D341Med (cell line): ENCODE data around the gene CTSS.
A peak's percentile ranks its signal among the peaks of the same experiment; 100 is the strongest.

Source experiments
- DNase-seq: peaks from one replicate; pipeline ENCODE4 v3.0.0; 2012; ENCODE audit warnings: low spot score

CTSS gene

DNA sequence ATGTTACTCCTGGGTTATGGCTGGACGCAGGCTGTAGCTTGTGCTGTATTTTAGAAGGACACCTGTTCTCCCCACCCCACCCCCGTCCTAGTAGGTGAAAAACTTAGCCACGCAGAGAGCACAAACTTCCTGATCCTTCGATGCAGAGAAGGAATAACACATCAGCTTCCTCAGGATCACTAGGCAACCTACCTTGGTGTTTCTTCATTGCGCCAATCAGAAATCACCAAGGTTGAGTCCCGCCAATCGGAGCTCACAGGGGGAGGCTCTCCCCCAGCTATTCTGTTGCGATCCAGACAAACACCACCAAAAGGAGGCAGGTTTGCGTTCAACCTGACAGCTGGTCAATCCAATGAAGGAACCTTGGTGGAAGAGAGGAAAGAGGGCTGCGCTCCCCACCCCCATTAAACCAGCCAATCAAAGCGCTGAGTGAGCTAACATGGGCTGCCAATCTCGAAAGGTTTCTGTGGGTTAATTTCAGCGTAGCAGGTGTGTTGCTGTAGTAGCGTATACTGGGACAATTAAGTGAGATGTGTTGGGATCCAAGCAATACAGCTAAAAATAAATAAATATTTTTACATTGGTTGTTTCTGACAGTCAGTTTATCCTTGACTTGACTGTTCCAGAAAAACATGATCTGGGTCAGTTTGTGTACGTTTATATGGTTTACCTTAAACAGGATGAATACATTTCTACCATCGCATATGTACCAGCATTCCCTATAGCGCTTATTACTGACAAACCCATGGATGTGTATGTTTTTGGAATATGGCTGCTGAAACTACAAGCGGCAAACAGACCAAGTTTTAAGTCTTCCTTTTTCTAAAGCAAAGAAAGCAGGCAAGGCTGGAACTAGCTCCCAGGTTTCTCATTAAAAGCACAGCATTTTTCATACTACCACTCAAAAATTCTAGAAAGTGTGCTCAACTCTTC is 68.3 kb downstream of the CTSS start, which contains the start of gene GOLPH3L:
Gene GOLPH3L, minus strand, starts transcription at position 160 of the 933 bp plus-strand sequence. CDS start 2,316 bp downstream, outside the sequence.
- peak; percentile 94 for DNase-seq

DNA sequence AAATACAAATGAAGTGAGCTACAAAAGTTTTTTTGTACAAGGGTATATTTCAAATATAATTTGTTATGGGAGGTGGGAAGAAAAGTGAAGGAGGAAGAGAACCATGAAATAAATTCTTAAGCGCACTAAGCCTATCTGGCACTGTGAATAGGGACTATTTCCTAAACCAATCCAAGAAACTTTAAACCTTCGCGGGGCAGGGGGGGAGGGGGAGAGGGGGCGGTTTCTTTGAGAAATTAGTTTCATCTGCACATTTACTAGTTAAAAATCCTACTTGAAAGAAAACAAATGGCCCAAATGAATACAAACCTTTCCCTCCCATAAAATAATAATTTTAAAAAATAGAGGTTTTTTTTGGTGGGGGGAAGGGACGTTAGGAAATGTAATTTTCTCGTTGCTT is 69.0 kb downstream of the CTSS start:
- peak; percentile 45 for DNase-seq

DNA sequence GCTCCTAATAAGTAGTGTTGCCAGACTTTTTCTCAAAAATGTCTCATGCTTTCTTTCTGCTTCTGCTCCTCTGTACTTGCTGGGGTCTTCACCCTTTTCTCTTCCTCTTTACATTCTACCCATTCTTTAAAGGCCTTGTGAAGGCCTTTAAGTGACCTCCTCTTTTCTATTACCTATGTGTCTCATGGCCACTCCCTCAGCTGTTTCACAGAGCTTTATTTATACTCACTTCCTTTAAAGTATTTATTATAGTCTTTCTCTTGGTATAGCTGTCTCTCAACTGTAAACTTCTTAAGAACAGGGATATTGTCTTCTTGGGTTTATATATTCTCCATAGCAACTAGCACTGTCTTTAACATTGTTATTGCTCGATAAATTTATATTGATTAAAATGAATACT is 69.4 kb downstream of the CTSS start:
- DNase-seq = no peak

- DNase-seq = no peak
Measured at GRCh38 chr1:150695561-150695960, 70.0 kb downstream of the CTSS start.

DNA sequence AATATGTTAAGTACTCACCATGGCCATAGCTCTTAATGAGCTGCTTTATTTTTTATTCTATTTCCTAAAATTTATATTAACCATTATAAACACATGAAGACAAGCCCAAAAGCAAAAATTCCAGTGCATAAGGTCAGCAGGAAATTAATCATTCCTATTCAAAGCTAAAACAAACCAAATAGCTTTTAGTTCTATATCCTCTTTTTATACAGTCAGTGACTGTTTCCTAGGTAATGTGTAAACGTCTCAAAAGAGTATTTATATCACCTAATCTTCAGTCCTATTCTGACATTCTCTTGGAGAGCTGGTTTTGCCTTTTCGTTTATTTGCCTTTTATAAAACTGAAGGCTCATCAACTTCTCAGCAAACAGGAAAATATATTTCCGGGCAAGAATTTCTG is 72.9 kb downstream of the CTSS start:
- no peak for DNase-seq

GRCh38 chr1:150688763-150689162 is 76.8 kb downstream of the CTSS start:
- DNase-seq = no peak

- DNase-seq = no peak
Measured at GRCh38 chr1:150686275-150686674, 79.3 kb downstream of the CTSS start.

DNA sequence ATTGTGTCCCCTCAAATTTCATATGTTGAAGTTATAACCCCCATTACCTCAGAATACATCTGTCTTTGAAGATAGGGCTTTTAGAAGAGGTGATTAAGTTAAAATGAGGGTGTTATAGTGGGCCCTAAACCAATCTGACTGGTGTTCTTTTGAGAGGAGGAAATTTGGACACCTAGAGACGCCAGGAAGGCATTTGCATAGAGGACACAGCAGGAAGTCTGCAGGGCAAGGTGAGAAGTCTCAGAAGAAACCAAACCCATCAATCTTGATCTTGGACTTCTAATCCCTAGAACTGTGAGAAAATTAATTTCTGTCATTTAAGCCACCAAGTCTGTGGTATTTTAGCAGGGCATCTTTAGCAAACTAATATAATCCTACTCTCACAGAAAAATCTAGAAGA is 81.7 kb downstream of the CTSS start:
- no peak for DNase-seq
